Thyroid gland (tissue), 4 donors: ENCODE results near the gene ZNF804B.

Source experiments
- POLR2A ChIP-seq, 2 donors: fragments of 450-650 bp; IDR thresholded peaks; one replicate each; pipeline ENCODE4 v1.6.1; 2017; ENCODE audit warnings: antibody characterized with exemption in 2 of 2, mild to moderate bottlenecking in 2 of 2, moderate library complexity in 1 of 2
- TF ChIP-seq, protein P1 (sequence below), 6 experiments: fragments of 200-600 bp in 3 of 6; fragments of 450-650 bp in 3 of 6; sonication (generic) in 3 of 6; IDR thresholded peaks; one replicate each; pipeline ENCODE4 v1.5.1; 2016 to 2019; ENCODE audit warnings: antibody characterized with exemption in 6 of 6, mild to moderate bottlenecking in 2 of 6, inconsistent platforms in 1 of 6, moderate library complexity in 1 of 6

DNA sequence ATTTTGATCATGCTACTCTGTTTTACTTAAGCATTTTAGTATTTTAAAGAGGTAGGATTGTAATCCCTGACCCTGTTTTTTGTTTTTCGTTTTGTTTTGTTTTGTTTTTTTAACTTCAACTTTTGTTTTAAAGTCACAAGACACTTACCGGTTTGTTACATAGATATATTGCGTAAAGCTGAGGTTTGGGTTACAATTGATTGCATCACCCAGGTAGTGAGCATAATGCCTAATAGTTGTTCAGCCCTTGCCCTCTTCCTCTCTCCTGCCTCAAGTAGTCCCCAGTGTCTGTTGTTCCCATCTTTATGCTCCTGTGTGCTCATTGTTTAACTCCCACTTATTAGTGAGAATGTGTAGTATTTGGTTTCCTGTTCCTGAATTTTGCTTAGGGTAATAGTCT, 129.2 kb downstream of the ZNF804B start:
- TF ChIP-seq, protein P1, sequence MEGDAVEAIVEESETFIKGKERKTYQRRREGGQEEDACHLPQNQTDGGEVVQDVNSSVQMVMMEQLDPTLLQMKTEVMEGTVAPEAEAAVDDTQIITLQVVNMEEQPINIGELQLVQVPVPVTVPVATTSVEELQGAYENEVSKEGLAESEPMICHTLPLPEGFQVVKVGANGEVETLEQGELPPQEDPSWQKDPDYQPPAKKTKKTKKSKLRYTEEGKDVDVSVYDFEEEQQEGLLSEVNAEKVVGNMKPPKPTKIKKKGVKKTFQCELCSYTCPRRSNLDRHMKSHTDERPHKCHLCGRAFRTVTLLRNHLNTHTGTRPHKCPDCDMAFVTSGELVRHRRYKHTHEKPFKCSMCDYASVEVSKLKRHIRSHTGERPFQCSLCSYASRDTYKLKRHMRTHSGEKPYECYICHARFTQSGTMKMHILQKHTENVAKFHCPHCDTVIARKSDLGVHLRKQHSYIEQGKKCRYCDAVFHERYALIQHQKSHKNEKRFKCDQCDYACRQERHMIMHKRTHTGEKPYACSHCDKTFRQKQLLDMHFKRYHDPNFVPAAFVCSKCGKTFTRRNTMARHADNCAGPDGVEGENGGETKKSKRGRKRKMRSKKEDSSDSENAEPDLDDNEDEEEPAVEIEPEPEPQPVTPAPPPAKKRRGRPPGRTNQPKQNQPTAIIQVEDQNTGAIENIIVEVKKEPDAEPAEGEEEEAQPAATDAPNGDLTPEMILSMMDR (IDR thresholded peaks at IDR 0.05), result no peak
- TF ChIP-seq POLR2A (IDR thresholded peaks at IDR 0.05), result no peak
